ENCODE results near the gene MOSPD3.

The MOSPD3 gene

GRCh38 chr7:100591596-100591995, 20.7 kb upstream of the MOSPD3 start:
- H3K36me3 ChIP-seq (ENCODE audit: low read length) = no peaks in the 10 kb centered on the region
- no peak overlapping the region for H3K27ac ChIP-seq (ENCODE audit: low read depth, low read length)
- H4K20me1 ChIP-seq (ENCODE audit: low read depth, low read length) = no peaks in the 10 kb centered on the region
- H3K9me3 ChIP-seq (ENCODE audit: insufficient read depth, low read length) = no peaks in the 10 kb centered on the region
- no peaks in the 10 kb centered on the region for H3F3A ChIP-seq (ENCODE audit: insufficient read depth)
- no peak overlapping the region for H3K4me2 ChIP-seq (ENCODE audit: low read depth, low read length, poor library complexity, severe bottlenecking)
- H3K4me3 ChIP-seq (ENCODE audit: insufficient read depth, low read length, poor library complexity, severe bottlenecking) = no peak overlapping the region
- H3K9ac ChIP-seq (ENCODE audit: low read length) = no peak overlapping the region
- TF ChIP-seq EZH2phosphoT487 (conservative IDR thresholded peaks at IDR 0.05; ENCODE audit: low read length) = no peak
- TF ChIP-seq, protein P1, sequence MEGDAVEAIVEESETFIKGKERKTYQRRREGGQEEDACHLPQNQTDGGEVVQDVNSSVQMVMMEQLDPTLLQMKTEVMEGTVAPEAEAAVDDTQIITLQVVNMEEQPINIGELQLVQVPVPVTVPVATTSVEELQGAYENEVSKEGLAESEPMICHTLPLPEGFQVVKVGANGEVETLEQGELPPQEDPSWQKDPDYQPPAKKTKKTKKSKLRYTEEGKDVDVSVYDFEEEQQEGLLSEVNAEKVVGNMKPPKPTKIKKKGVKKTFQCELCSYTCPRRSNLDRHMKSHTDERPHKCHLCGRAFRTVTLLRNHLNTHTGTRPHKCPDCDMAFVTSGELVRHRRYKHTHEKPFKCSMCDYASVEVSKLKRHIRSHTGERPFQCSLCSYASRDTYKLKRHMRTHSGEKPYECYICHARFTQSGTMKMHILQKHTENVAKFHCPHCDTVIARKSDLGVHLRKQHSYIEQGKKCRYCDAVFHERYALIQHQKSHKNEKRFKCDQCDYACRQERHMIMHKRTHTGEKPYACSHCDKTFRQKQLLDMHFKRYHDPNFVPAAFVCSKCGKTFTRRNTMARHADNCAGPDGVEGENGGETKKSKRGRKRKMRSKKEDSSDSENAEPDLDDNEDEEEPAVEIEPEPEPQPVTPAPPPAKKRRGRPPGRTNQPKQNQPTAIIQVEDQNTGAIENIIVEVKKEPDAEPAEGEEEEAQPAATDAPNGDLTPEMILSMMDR (IDR thresholded peaks at IDR 0.05; ENCODE audit: insufficient read depth, low read length, poor library complexity, severe bottlenecking) = no peak
- H3K27me3 ChIP-seq (ENCODE audit: low read length) = no peaks in the 10 kb centered on the region
- no peaks in the 10 kb centered on the region for H3K9me2 ChIP-seq (replicated peaks; ENCODE audit: insufficient read depth, low read length)
- H2AFZ ChIP-seq (ENCODE audit: low read depth, low read length, severe bottlenecking) = no peak overlapping the region
- H3K79me2 ChIP-seq (ENCODE audit: insufficient read depth, low read length) = no peaks in the 10 kb centered on the region

- Histone ChIP-seq H2AFZ (ENCODE audit: low read depth, low read length, severe bottlenecking) (no peak overlapping the region), H3K9me3 (ENCODE audit: insufficient read depth, low read length) (no peaks in the 10 kb centered on the region), H3K36me3 (ENCODE audit: low read length) (no peaks in the 10 kb centered on the region), H3K4me3 (ENCODE audit: insufficient read depth, low read length, poor library complexity, severe bottlenecking) (no peak overlapping the region), H3K9ac (ENCODE audit: low read length) (no peak overlapping the region), H3K27ac (ENCODE audit: low read depth, low read length) (no peak overlapping the region), H4K20me1 (ENCODE audit: low read depth, low read length) (no peaks in the 10 kb centered on the region), H3F3A (ENCODE audit: insufficient read depth) (no peaks in the 10 kb centered on the region), H3K4me2 (ENCODE audit: low read depth, low read length, poor library complexity, severe bottlenecking) (no peak overlapping the region), H3K9me2 (replicated peaks; ENCODE audit: insufficient read depth, low read length) (no peaks in the 10 kb centered on the region), H3K27me3 (ENCODE audit: low read length) (no peaks in the 10 kb centered on the region), H3K79me2 (ENCODE audit: insufficient read depth, low read length) (no peaks in the 10 kb centered on the region)
- TF ChIP-seq EZH2phosphoT487 (conservative IDR thresholded peaks at IDR 0.05; ENCODE audit: low read length) = no peak
- TF ChIP-seq, protein P1 (IDR thresholded peaks at IDR 0.05; ENCODE audit: insufficient read depth, low read length, poor library complexity, severe bottlenecking) = no peak
Observed at GRCh38 chr7:100595188-100595587, 17.2 kb upstream of the MOSPD3 start.

GRCh38 chr7:100598425-100598824, 13.9 kb upstream of the MOSPD3 start:
- no peak for TF ChIP-seq EZH2phosphoT487 (conservative IDR thresholded peaks at IDR 0.05; ENCODE audit: low read length)
- TF ChIP-seq, protein P1 (IDR thresholded peaks at IDR 0.05; ENCODE audit: insufficient read depth, low read length, poor library complexity, severe bottlenecking) = no peak
- H3K27ac ChIP-seq (ENCODE audit: low read depth, low read length) = no peak overlapping the region
- no peaks in the 10 kb centered on the region for H3K27me3 ChIP-seq (ENCODE audit: low read length)
- H3K9me2 ChIP-seq (replicated peaks; ENCODE audit: insufficient read depth, low read length) = no peaks in the 10 kb centered on the region
- H3K4me3 ChIP-seq (ENCODE audit: insufficient read depth, low read length, poor library complexity, severe bottlenecking) = no peak overlapping the region
- H3K9me3 ChIP-seq (ENCODE audit: insufficient read depth, low read length) = no peaks in the 10 kb centered on the region
- H2AFZ ChIP-seq (ENCODE audit: low read depth, low read length, severe bottlenecking) = no peak overlapping the region
- no peaks in the 10 kb centered on the region for H4K20me1 ChIP-seq (ENCODE audit: low read depth, low read length)
- no peaks in the 10 kb centered on the region for H3K36me3 ChIP-seq (ENCODE audit: low read length)
- H3K9ac ChIP-seq (ENCODE audit: low read length) = no peak overlapping the region
- no peak overlapping the region for H3K4me2 ChIP-seq (ENCODE audit: low read depth, low read length, poor library complexity, severe bottlenecking)
- H3K79me2 ChIP-seq (ENCODE audit: insufficient read depth, low read length) = no peaks in the 10 kb centered on the region
- no peaks in the 10 kb centered on the region for H3F3A ChIP-seq (ENCODE audit: insufficient read depth)
